HG02884 (cell line): ENCODE results near the gene TAB2.
A peak's percentile ranks its signal among the peaks of the same experiment; 100 is the strongest.
"Not testable (repeated sequence)": the region's sequence is repeated elsewhere in the genome, so short reads cannot be mapped to it uniquely, and the experiment has no call there.

ENCODE experiments used
- ATAC-seq: cut with Tn5 transposase; IDR thresholded peaks from one replicate; pipeline ENCODE4 v1.9.1; 2021; ENCODE audit warnings: mild to moderate bottlenecking, moderate library complexity; ENCODE audit not compliant: unreplicated experiment

The TAB2 gene

DNA sequence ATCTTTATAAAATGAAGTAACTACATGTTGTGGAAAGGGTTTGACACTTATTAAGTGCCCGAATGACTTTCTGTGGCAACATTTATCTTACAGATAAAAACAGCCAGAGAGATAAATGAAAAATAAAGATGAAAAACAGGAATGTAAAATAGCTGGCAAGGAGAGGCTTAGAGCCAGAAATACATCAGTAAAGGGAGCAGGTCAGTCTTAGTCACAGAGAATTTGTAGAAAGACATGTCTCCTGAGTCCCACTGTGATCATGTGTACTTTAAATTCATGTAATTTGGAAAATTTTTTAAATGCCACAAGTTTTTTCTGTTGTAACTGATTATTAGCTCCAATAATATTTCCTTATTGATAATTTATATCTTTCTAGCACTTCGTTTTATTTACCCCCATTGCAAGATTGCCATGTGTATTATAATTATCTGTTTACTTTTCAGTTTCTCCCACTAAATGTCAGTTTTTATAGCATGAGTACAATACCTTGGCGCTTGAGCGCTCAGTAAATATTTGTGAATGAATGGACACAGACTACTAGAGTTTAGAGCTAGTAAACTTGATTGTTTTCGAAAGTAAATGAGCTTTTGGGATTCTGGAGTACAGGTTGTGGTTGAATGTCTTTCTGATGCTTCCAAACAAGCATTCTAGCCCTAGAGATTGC lies 15.2 kb downstream of the TAB2 start:
- ATAC-seq, result no peak

DNA sequence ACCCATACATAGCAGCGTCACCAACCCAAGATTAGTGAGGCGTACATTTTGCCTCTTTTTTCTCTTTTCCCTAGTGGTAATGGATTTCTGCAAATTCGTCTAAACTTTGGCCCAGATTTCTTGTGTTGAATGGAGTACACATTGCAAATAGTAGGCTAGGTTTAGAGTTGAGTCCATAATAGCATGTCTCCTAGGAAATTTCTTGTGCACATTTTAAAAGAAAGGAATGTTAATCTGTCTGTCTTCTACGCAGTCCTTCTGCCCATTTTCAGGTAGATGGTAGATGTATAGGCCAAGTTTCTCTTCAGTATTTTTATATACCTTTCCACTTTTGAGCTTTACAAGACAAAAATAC lies 15.7 kb downstream of the TAB2 start:
- no peak for ATAC-seq

DNA sequence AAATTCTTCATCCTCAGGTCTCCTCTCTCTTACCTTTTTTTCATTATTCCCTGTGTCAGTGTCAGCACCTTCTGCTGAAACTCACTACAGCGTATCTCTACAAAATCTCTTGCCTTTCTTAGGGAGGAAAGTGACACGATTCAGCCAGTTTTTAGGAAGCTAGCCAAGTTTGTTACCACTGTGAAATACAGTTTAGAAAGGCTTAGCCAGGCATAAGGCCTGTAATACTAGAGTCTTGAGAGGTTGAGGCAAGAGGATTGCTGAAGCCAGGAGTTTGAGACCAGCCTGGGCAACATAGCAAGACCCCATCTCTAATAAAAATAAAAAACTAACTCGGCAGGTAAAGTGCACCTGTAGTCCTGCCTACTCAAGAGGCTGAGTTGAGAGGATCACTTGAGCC lies 16.7 kb downstream of the TAB2 start:
- ATAC-seq, result no peak

DNA sequence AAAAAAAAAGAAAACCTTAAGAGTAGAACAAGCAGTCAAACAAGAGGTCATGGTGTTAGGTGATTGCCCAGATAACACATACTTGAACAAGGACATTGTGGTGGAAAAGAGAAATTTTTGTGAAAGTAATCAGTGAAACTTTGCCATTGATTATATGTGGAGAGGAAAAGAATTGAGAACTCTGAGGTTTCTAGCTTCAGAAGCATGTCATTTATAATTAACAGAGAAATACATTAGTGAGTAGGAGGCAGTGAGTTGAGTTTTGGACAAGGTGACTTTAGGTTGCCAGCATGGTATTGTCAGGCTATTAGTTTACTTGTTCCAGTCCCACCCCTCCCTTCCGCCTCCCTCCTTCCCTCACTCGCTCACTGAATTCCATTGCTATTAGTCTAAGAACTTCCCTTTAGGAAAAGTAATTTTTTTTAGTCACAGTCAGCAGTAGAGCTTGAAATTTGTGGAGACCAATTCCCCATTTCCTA lies 17.2 kb downstream of the TAB2 start:
- no peak for ATAC-seq

- ATAC-seq, result no peak
Observed at GRCh38 chr6:149335924-149336608, 18.6 kb downstream of the TAB2 start.

GRCh38 chr6:149336609-149336928 lies 19.1 kb downstream of the TAB2 start:
- ATAC-seq, result no peak

GRCh38 chr6:149337320-149337719 lies 19.8 kb downstream of the TAB2 start:
- no peak for ATAC-seq

DNA sequence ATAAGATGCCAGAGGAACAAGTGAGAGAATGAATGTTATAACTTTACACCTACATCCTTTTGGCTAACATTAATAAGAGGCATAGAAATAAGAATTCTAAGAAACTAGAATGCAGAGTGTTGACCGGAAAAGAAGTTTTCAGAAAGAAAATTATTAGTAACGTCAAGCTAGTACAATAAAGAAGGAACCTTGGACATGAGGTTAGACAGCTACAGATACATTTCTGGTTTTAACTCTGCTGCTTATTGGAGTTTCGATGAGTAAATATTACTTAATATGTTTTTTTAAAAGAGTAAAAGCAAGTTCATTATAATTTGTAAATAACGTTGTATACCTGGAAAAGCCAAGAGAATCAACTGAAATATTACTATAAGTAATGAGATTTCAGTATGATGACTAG lies 22.7 kb downstream of the TAB2 start:
- no peak for ATAC-seq

DNA sequence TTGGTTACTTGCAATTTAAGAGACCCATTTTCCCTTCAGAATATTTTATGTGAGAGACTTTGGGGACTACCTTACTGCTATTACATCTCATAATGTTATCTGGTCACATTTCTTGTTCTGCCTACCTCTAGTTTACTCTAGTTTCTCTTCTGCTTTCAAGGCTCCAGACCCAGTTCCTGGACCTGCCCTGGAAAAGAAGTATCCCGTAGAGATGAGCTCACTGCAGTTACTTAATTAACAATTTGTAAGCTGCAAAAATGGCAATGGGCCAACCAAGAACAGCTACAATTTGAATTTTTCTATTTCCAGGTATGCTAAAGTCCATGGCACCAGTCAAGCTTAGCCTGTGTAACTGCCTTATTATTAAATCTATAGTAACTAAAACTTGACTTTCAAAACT lies 25.0 kb downstream of the TAB2 start:
- ATAC-seq, result peak; percentile 74

DNA sequence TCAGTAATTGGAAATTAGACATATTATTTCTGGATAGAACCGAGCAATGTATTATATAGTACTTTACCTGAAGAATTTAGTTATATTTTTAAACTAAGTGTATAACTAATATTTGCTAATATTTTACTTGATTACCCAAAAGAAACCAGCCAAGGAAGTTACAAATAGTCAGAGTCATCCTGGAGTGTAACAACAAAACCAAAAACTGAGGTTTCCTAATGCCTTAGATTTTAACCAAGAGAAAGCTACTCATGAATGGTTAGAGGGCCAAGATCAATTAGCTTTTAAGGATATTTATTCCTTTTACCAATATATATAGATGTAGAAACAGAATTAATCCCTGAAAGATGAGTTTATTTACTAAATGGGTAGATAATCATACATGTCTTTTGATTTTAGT lies 26.0 kb downstream of the TAB2 start:
- ATAC-seq, result no peak

DNA sequence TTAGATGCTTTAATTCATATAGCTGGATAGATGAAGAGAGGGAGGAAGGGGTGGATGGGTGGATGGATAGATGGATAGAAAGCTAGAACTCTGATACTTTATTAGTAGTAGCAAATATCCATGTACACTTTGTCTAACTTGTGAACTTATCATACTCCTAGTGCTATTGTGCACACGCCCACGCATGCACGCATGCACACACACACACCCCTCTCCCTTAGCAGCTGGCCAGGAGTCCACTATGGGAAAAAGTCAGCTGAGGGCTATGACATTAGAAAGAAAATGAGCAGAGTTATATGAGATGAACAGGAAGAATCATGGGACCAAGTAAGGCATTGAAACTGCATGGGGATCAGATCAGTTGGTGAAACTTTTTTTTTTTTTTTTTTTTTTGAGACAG lies 28.6 kb downstream of the TAB2 start:
- no peak for ATAC-seq

- ATAC-seq, result no peak
Observed at GRCh38 chr6:149347067-149347466, 29.6 kb downstream of the TAB2 start.

- not testable (repeated sequence) for ATAC-seq
Observed at GRCh38 chr6:149349279-149349678, 31.8 kb downstream of the TAB2 start.

DNA sequence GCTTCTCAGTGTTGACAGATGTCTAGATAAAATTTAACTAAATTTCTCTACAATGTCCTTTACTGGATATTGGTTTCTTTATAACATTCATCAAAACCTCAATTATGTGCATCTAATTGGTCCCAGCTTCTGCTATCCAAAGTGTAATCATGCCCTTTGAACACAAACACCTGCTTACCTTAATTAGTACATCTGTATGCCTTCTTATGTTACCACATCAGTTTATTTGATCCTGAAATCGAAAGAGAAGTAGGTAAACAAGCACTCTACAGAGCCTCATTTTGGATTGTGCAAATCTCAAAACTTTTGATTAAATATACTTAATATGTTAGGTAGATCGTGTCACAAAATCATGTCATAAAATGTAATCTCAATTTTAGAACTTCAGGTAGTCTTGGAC lies 36.5 kb downstream of the TAB2 start:
- no peak for ATAC-seq

GRCh38 chr6:149356081-149356750 lies 38.7 kb downstream of the TAB2 start:
- no peak for ATAC-seq

DNA sequence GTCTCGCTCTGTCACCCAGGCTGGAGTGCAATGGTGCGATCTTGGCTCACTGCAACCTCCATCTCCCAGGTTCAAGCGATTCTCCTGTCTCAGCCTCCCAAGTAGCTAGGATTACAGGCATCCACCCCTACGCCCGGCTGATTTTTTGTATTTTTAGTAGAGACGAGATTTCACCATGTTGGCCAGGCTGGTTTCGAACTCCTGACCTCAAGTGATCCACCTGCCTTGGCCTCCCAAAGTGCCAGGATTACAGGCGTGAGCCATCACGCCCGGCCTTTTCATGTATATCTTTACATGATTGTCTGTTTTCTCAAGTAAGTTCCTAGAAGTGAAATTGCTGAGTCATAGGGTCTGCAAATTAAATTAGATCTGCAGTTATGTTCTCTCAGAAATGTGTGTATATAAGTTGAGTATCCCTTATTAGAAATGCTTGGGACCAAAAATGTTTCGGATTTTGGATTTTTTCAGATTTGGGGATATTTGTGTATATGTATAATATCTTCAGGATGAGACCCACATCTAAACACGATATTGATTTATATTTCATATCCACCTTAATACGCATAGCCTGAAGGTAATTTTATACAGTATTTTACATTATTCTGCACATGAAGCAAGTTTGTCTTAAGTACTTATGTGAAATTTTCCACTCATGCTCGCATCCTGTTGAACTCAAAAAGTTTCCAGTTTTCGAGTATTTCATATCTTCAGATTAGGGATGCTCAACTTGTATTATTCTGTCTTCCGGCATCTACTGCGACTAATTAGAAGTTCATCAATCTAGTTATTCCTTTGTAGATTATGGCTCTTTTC lies 40.4 kb downstream of the TAB2 start:
- ATAC-seq, result no peak

GRCh38 chr6:149359440-149359839 lies 41.9 kb downstream of the TAB2 start:
- no peak for ATAC-seq

DNA sequence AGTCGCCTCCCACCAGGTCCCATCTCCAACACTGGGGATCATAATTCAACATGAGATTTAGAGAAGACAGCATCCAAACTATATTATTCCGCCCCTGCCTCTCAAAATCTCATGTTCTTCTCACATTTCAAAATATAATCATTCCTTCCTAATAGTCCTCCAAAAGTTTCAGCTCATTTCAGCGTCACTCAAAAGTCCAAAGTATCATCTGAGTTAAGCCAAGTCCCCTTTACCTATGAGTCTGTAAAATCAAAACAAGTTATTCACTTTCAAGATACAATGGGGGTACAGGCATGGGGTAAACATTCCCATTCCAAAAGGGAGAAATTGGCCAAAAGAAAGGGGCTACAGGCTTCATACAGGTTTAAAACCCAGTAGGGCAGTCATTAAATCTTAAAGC lies 43.0 kb downstream of the TAB2 start:
- ATAC-seq, result no peak

- no peak for ATAC-seq
Observed at GRCh38 chr6:149362289-149362688, 44.8 kb downstream of the TAB2 start.

DNA sequence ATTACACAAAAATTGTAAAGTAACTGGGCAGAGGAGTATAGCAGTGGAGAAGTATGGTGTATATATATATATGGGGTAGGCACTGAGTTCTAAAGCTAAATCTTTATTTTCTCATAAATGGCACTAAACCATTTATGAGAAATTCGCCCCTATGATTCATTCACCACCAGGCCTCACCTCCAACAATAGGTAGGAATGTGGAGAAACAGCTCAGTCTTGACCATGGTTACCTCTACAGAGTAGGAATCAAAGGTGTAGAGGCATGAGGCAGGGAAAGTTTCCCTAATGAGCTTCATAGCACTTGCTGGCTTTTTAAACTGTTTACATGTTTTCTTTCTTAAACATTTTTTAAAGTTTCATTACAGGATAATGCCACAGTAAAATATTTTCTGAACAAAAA lies 45.6 kb downstream of the TAB2 start:
- no peak for ATAC-seq

GRCh38 chr6:149364557-149364956 lies 47.0 kb downstream of the TAB2 start:
- no peak for ATAC-seq

DNA sequence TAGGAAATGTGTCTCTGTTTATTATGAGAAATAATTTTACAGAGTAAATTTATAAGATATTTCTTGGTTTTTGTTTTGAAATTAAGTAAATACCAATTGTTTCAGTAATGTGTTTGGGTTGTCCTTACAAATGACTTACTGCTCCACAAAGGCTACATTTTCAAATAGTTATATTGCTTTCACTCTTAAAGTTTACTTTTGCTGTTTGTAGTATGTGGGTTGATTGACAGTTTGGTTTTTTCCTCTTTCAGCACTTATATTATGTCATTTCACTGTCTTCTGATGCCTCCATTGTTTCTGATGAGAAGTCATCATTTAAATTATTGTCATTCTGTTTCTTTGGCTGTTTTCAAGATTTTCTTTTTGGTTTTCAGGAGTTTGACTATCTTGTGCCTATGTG lies 47.7 kb downstream of the TAB2 start:
- ATAC-seq, result no peak
